ENCODE results near the gene MED9.

DNA sequence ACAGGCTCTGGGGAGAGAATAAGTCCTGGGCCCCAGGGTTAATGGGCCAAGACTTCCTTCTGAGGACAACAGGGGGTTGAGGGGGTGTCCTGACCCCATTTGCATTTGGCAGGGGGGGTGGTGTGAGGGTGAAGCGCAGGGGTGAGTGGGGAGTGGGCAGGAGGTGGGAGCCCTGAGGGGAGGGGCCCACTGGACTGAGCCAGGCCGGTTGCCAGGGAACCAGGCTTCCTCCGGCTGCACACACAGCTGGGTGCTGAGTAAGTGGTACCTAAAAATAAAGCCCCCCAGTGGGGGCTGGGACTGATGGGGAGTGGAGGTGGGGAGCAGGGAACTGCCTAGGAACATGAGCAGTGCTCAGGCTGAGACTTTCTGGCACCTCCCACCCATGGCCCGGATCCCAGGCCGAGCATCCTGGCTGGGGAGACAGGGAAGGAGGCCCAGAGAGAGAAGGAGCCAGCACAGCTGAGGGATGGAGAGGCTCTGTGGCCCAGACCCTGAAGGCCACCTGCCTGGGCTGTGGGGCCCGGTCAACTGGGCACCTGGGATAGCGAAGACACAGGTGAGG, 26.8 kb downstream of the MED9 start:
- TF ChIP-seq, protein P1, sequence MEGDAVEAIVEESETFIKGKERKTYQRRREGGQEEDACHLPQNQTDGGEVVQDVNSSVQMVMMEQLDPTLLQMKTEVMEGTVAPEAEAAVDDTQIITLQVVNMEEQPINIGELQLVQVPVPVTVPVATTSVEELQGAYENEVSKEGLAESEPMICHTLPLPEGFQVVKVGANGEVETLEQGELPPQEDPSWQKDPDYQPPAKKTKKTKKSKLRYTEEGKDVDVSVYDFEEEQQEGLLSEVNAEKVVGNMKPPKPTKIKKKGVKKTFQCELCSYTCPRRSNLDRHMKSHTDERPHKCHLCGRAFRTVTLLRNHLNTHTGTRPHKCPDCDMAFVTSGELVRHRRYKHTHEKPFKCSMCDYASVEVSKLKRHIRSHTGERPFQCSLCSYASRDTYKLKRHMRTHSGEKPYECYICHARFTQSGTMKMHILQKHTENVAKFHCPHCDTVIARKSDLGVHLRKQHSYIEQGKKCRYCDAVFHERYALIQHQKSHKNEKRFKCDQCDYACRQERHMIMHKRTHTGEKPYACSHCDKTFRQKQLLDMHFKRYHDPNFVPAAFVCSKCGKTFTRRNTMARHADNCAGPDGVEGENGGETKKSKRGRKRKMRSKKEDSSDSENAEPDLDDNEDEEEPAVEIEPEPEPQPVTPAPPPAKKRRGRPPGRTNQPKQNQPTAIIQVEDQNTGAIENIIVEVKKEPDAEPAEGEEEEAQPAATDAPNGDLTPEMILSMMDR (conservative IDR thresholded peaks at IDR 0.05; ENCODE audit: low read depth, low read length), result no peak
- no peak for TF ChIP-seq EZH2 (IDR thresholded peaks at IDR 0.05; ENCODE audit: borderline replicate concordance, low read depth, low read length, poor library complexity, severe bottlenecking)
